GM06990 (cell line): ENCODE measurements around the gene MAP3K13.

ENCODE experiments used
- DNase-seq: peaks from one replicate; pipeline ENCODE4 v3.0.0-alpha.2; 2011; ENCODE audit not compliant: insufficient read length; ENCODE audit errors: extremely low read depth
- H3K27me3 ChIP-seq: replicated peaks from 2 replicates; pipeline ENCODE4 v1.6.0; 2011; ENCODE audit warnings: low read length; ENCODE audit not compliant: control insufficient read depth, insufficient read depth
- H3K36me3 ChIP-seq: 2 replicates; pipeline ENCODE4 v1.5.1; 2011; ENCODE audit warnings: low read length; ENCODE audit not compliant: control insufficient read depth, insufficient read depth
- H3K4me3 ChIP-seq: replicated peaks from 2 replicates; pipeline ENCODE4 v1.5.1; 2011; ENCODE audit warnings: low read depth, mild to moderate bottlenecking, control low read depth, low read length
- TF ChIP-seq, protein P1 (sequence below): IDR thresholded peaks from 2 replicates; pipeline ENCODE4 v1.5.1; 2011; ENCODE audit warnings: low read length, control low read depth, mild to moderate bottlenecking, inconsistent platforms; ENCODE audit not compliant: insufficient read depth, poor library complexity, severe bottlenecking

MAP3K13 gene

GRCh38 chr3:185486394-185486793, 123.5 kb downstream of the MAP3K13 start:
- Histone ChIP-seq H3K27me3 (no peaks in the 10 kb centered on the region), H3K4me3 (no peak overlapping the region), H3K36me3 (peaks cover 16% of the 10 kb centered on the region)
- TF ChIP-seq, protein P1, sequence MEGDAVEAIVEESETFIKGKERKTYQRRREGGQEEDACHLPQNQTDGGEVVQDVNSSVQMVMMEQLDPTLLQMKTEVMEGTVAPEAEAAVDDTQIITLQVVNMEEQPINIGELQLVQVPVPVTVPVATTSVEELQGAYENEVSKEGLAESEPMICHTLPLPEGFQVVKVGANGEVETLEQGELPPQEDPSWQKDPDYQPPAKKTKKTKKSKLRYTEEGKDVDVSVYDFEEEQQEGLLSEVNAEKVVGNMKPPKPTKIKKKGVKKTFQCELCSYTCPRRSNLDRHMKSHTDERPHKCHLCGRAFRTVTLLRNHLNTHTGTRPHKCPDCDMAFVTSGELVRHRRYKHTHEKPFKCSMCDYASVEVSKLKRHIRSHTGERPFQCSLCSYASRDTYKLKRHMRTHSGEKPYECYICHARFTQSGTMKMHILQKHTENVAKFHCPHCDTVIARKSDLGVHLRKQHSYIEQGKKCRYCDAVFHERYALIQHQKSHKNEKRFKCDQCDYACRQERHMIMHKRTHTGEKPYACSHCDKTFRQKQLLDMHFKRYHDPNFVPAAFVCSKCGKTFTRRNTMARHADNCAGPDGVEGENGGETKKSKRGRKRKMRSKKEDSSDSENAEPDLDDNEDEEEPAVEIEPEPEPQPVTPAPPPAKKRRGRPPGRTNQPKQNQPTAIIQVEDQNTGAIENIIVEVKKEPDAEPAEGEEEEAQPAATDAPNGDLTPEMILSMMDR: no peak
- no peak for DNase-seq

- no peak for DNase-seq
- Histone ChIP-seq H3K27me3 (no peaks in the 10 kb centered on the region), H3K36me3 (peaks cover 20% of the 10 kb centered on the region), H3K4me3 (no peak overlapping the region)
- TF ChIP-seq, protein P1: no peak
Observed at GRCh38 chr3:185488465-185488864, 125.5 kb downstream of the MAP3K13 start.

DNA sequence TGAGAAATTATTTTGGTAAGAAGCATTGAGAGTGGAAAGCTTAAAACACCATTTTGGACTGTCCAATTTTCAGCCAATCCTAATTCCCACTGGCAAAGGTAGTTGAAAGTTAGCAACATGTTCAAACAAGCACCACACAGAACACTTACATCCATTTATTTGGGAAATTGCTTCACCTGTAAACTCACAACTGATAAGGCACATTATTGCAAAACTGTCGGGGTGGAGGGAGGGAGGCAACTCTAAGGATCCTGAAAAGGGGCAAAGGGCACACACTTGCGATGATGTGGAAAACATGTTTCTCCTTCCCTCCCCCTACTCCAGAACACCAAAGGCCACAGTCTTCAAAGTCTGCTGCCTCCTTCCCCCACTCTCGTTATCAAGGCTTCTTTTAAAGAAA, 126.5 kb downstream of the MAP3K13 start:
- TF ChIP-seq, protein P1: no peak
- no peaks in the 10 kb centered on the region for H3K27me3 ChIP-seq
- no peak for DNase-seq
- peaks cover 24% of the 10 kb centered on the region for H3K36me3 ChIP-seq
- no peak overlapping the region for H3K4me3 ChIP-seq

GRCh38 chr3:185490241-185490640, 127.3 kb downstream of the MAP3K13 start:
- Histone ChIP-seq H3K36me3 (peaks cover 30% of the 10 kb centered on the region), H3K4me3 (no peak overlapping the region), H3K27me3 (no peaks in the 10 kb centered on the region)
- TF ChIP-seq, protein P1: no peak
- DNase-seq: no peak

- DNase-seq: peak; percentile 94
- Histone ChIP-seq H3K27me3 (no peaks in the 10 kb centered on the region), H3K36me3 (peaks cover 21% of the 10 kb centered on the region), H3K4me3 (peak within 1 kb of the TSS; percentile 92)
- TF ChIP-seq, protein P1: no peak
Observed at GRCh38 chr3:185498503-185499396, 135.8 kb downstream of the MAP3K13 start, which contains the start of gene TMEM41A. TSS of gene TMEM41A (minus strand) at chr3:185499035. CDS start at chr3:185498961, 74 bp downstream.

DNA sequence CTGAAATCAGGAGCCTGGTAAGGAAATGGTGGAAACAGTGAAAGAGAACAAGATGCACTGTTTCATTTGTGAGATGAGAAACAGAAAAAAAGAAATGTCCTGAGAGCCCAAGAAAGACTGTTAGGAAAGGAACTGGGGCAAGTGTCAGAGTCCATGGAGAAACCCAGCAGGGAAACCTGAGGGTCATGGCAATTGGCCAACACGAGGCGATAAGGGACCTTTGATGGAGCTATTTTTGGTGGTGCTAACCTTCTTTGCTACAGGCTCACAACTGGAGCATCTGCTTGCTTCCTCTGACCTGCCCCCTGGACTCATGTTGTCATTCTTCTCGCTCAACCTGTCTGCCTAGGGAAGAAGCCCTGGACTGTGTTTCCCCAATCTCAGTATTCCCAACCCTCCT, 140.1 kb downstream of the MAP3K13 start:
- Histone ChIP-seq H3K36me3 (no peaks in the 10 kb centered on the region; the same call in 1 of the 2 replicates), H3K4me3 (no peak overlapping the region), H3K27me3 (no peaks in the 10 kb centered on the region)
- TF ChIP-seq, protein P1: no peak
- no peak for DNase-seq
